Lower lobe of right lung (tissue), 2 donors: ENCODE measurements around the gene RDH16. TPM values are rescaled to one million over a fixed set of nuclear protein-coding genes. Genes with fewer than 3 reads are reported as not detected.

Source experiments
- ATAC-seq, 2 donors: fragments of 200-7000 bp; cut with Tn5 transposase; one replicate each; pipeline ENCODE4 v1.9.1; 2020 to 2022; ENCODE audit warnings: mild to moderate bottlenecking in 2 of 2, moderate library complexity in 2 of 2
- DNase-seq: peaks from one replicate; pipeline ENCODE4 v3.0.0-alpha.2; 2020
- H3K27ac ChIP-seq: fragments of 200-600 bp; one replicate; pipeline ENCODE4 v1.8.0; 2022
- H3K27me3 ChIP-seq: fragments of 200-600 bp; one replicate; pipeline ENCODE4 v1.8.0; 2022; ENCODE audit warnings: low read depth
- H3K36me3 ChIP-seq: fragments of 200-600 bp; one replicate; pipeline ENCODE4 v1.8.0; 2022; ENCODE audit warnings: mild to moderate bottlenecking
- H3K4me1 ChIP-seq: fragments of 200-600 bp; one replicate; pipeline ENCODE4 v1.8.0; 2022
- H3K4me3 ChIP-seq: fragments of 200-600 bp; one replicate; pipeline ENCODE4 v1.8.0; 2022; ENCODE audit warnings: mild to moderate bottlenecking
- H3K9me3 ChIP-seq: fragments of 200-600 bp; one replicate; pipeline ENCODE4 v1.8.0; 2022
- intact Hi-C: fragments of 100-400 bp; cut with DNase I; formaldehyde crosslinking; loops from one replicate; pipeline ENCODE4 v1.11.0; 2022
- total RNA-seq: library from RNA; stranded (reverse); fragmentation: NEBNext Ultra II Directional; extraction: Animal tissue kit (Norgen Biotek cat#: 25700); gene quantifications from one replicate; pipeline ENCODE4 v1.2.1, GENCODE V29; 2021
- TF ChIP-seq, protein P1 (sequence below): fragments of 200-600 bp; IDR thresholded peaks from one replicate; pipeline ENCODE4 v1.8.0; 2022; ENCODE audit warnings: antibody characterized with exemption, mild to moderate bottlenecking
- donor health status: DM: no; HTN: yes; CAD: no; lungs with severe emphysema.

RDH16 gene
- total RNA-seq, 1 donor from 2014 or later, result 0.53 TPM

DNA sequence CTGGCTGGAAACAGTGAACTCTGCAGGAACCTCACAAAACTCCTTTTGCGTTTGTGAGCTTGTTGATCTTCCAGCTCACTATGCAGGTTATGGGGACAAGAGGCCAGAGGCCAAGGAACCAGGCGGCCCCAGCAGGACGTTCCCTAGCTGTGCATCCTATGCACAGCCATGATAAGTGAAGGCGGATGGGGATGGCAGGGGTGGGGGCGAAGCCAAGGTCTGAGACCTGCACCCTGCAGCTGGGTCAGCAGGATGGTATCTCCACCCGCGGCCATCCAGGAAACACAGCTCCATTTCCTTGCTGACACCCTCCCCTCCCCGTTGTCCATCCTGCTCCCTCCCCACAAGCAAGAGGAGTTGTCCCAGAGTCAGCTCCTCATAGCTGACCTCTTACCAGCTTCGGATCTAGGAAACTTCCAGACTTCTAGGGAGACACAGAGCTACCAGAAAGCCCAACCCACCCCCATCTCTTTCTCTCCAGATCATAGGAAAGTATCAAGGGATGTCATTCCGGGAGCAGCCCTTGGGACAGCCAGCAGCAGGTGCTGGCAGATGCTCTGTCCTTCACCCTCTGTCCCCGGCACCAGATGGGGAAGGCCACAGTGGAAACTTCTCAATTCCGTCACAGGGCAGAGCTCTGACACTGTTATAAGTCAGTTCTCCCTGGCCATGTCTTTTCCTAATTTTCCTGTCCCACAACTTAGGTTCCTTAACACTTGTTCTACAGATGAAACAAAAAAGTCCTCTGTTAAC, 39.6 kb upstream of the RDH16 start:
- Histone ChIP-seq H3K4me1 (peaks cover 23% of the 10 kb centered on the region), H3K4me3 (no peak overlapping the region), H3K36me3 (peaks cover 22% of the 10 kb centered on the region), H3K27ac (no peak overlapping the region), H3K27me3 (no peaks in the 10 kb centered on the region), H3K9me3 (no peaks in the 10 kb centered on the region)
- ATAC-seq, result no peak
- intact Hi-C loops, result no loop called here
- TF ChIP-seq, protein P1, sequence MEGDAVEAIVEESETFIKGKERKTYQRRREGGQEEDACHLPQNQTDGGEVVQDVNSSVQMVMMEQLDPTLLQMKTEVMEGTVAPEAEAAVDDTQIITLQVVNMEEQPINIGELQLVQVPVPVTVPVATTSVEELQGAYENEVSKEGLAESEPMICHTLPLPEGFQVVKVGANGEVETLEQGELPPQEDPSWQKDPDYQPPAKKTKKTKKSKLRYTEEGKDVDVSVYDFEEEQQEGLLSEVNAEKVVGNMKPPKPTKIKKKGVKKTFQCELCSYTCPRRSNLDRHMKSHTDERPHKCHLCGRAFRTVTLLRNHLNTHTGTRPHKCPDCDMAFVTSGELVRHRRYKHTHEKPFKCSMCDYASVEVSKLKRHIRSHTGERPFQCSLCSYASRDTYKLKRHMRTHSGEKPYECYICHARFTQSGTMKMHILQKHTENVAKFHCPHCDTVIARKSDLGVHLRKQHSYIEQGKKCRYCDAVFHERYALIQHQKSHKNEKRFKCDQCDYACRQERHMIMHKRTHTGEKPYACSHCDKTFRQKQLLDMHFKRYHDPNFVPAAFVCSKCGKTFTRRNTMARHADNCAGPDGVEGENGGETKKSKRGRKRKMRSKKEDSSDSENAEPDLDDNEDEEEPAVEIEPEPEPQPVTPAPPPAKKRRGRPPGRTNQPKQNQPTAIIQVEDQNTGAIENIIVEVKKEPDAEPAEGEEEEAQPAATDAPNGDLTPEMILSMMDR, result no peak
- no peak for DNase-seq

DNA sequence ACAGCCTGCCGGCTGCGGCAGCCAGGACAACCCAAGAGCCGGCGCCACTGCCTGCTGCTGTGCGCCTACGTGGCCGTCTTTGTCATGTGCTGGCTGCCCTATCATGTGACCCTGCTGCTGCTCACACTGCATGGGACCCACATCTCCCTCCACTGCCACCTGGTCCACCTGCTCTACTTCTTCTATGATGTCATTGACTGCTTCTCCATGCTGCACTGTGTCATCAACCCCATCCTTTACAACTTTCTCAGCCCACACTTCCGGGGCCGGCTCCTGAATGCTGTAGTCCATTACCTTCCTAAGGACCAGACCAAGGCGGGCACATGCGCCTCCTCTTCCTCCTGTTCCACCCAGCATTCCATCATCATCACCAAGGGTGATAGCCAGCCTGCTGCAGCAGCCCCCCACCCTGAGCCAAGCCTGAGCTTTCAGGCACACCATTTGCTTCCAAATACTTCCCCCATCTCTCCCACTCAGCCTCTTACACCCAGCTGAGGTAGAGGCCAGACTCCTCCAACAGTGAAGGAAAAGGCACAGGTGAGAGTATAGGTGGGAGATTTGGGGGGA, 38.6 kb upstream of the RDH16 start:
- intact Hi-C loops, result no loop called here

DNA sequence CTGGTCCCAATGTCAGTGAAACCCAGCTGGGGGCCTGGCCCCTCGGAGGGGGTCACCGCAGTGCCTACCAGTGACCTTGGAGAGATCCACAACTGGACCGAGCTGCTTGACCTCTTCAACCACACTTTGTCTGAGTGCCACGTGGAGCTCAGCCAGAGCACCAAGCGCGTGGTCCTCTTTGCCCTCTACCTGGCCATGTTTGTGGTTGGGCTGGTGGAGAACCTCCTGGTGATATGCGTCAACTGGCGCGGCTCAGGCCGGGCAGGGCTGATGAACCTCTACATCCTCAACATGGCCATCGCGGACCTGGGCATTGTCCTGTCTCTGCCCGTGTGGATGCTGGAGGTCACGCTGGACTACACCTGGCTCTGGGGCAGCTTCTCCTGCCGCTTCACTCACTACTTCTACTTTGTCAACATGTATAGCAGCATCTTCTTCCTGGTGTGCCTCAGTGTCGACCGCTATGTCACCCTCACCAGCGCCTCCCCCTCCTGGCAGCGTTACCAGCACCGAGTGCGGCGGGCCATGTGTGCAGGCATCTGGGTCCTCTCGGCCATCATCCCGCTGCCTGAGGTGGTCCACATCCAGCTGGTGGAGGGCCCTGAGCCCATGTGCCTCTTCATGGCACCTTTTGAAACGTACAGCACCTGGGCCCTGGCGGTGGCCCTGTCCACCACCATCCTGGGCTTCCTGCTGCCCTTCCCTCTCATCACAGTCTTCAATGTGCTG, 38.0 kb upstream of the RDH16 start:
- no peaks in the 10 kb centered on the region for H3K27me3 ChIP-seq
- H3K9me3 ChIP-seq, result no peaks in the 10 kb centered on the region
- DNase-seq (no peak), ATAC-seq (no peak)
- H3K27ac ChIP-seq, result no peak overlapping the region
- H3K4me1 ChIP-seq, result peaks cover 30% of the 10 kb centered on the region
- intact Hi-C loops, result no loop called here
- H3K4me3 ChIP-seq, result no peak overlapping the region
- TF ChIP-seq, protein P1, result no peak
- peaks cover 13% of the 10 kb centered on the region for H3K36me3 ChIP-seq

More for the DNA sequence above, 38.6 kb upstream of the RDH16 start:
- ATAC-seq (no peak), DNase-seq (no peak)
- H3K4me3 ChIP-seq, result no peak overlapping the region
- peaks cover 17% of the 10 kb centered on the region for H3K36me3 ChIP-seq
- H3K27me3 ChIP-seq, result no peaks in the 10 kb centered on the region
- H3K9me3 ChIP-seq, result no peaks in the 10 kb centered on the region
- TF ChIP-seq, protein P1, result no peak
- peaks cover 24% of the 10 kb centered on the region for H3K4me1 ChIP-seq
- no peak overlapping the region for H3K27ac ChIP-seq

DNA sequence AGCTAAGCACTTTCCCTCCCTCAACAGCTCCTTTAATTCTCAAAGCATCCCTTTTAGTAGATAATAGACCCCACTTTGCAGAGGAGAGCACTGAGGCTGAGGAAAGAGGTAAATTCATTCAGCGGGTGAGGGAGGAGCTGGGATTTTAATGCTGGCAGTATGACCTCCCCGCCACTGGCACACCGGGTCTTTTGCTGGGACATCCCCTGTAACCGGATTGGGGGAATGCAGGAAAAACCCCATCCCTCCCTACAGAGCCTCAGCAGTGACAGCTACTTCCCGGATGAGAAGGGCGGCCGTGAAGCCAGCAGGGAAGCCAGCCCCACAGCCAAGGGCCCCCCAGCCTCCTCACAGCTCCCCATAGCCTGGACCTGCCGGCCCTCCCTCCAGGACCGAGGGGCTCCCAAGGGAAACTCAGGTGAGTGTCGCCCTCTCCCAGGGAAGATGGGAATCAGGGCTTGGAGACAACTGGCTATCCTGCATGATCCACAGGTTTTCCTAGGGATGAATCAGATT, 36.9 kb upstream of the RDH16 start:
- ATAC-seq, result no peak
- no peaks in the 10 kb centered on the region for H3K9me3 ChIP-seq

DNA sequence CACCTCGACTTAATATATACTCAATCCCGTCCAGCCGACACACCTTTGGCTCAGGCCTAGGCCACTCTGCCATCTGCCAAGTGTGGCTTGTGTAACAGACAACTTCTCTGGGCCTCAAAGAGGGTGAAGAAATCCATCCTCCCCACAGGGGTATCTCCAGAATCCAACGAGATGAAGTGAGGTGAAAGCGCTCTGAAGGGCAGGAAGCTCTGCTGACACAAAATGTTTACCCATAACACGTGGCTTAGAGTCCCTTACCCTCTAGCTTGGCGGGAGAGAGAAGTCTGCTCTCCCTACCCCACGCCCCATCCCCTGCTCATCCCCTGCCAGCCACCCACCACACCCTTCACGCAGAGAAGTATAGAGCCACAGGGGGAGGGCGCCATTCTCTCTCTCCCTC, 35.9 kb upstream of the RDH16 start:
- no peaks in the 10 kb centered on the region for H3K36me3 ChIP-seq
- no peaks in the 10 kb centered on the region for H3K9me3 ChIP-seq
- no peak overlapping the region for H3K27ac ChIP-seq
- DNase-seq, result no peak
- no peak overlapping the region for H3K4me3 ChIP-seq
- TF ChIP-seq, protein P1, result no peak
- ATAC-seq, result no peak
- H3K27me3 ChIP-seq, result no peaks in the 10 kb centered on the region
- peaks cover 36% of the 10 kb centered on the region for H3K4me1 ChIP-seq
- intact Hi-C loops, result no loop called here

More for the DNA sequence above, 36.9 kb upstream of the RDH16 start:
- Histone ChIP-seq H3K27ac (no peak overlapping the region), H3K4me1 (peaks cover 33% of the 10 kb centered on the region), H3K36me3 (peaks cover 4% of the 10 kb centered on the region), H3K4me3 (no peak overlapping the region), H3K27me3 (no peaks in the 10 kb centered on the region)
- TF ChIP-seq, protein P1, result no peak
- intact Hi-C loops, result no loop called here
- DNase-seq, result no peak
